Suppressor macrophage treated with lipopolysaccharide for 4 hours (primary cell): Measurements from ENCODE around the gene BUD31.

Experiments used
- DNase-seq: peaks from one replicate; pipeline ENCODE4 v3.0.0-alpha.2; 2020

Gene BUD31

DNA sequence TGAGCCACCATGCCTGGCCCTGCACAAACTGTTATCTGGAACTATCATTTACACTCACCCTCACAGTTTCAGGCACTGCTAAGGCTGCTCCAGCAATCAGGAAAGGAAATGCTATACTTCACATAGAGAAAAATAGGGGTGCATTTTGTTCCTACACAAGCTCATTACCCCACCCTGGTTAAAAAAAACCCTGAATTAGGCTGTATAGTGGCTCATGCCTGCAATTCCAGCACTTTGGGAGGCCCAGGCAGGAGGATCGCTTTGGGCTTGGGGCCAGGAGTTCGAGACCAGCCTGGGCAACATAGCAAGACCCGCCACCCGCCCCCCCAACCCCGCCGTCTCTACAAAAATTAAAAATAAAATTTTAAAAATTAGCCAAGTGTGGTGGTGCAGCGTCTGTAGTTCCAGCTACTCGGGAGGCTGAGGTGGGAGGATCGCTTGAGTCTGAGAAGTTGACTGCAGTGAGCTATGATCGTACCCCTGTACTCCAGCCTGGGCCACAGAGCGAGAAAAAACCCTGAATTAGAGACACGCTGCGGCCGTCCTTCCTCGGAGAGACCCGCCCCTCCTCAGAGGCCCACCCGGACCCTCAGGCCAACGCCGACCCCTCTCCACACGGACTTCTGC lies 29.3 kb downstream of the BUD31 start:
- no peak for DNase-seq

DNA sequence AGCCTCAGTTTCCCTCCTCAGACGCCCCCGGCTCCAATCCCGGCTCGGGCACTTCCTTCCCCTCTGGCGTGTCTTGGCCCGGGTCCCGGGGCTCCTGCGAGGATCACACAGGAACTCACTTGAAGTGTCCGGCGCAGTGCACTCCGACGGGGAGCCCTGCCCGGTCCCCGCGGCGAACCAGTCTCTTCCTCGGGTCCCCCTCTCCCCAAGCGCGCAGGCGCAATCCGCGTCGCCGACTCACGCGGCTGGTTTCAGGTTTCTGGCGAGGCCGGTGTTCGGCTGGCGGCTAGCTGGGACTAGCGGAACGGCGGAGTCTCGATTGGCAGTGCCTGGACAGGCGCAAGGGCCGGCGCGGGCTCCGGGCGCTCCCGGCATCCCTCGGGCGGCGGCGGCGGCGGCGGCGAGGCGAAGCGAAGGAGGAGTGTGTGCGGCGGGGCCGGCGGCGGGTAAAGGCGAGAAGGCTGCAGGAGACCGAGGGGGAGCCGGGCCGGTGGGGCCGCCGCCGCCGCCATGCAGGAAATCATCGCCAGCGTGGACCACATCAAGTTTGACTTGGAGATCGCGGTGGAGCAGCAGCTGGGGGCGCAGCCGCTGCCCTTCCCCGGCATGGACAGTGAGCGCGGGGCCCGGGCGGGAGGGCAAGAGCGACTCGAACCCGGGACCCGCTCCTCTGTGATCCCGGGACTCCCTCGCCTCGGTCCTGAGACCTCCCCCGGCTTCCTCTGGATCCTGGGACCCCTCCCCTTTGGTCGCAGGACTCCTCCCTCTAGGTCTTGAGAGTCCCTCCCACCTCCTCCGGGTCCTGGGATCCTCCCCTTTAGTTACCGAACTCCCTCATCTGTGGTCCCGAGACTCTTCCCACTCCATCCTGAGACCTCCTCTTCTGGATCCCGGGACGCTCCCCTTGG lies 30.1 kb downstream of the BUD31 start, which contains the start of the genes CPSF4 and PTCD1:
CPSF4 (plus strand) TSS at position 371 of the 908 bp plus-strand sequence; CDS start at position 511, 140 bp downstream.
PTCD1 (minus strand) TSS at position 226 of the 908 bp plus-strand sequence. CDS start 3,556 bp downstream, outside the sequence.
- DNase-seq: peak; percentile 97

DNA sequence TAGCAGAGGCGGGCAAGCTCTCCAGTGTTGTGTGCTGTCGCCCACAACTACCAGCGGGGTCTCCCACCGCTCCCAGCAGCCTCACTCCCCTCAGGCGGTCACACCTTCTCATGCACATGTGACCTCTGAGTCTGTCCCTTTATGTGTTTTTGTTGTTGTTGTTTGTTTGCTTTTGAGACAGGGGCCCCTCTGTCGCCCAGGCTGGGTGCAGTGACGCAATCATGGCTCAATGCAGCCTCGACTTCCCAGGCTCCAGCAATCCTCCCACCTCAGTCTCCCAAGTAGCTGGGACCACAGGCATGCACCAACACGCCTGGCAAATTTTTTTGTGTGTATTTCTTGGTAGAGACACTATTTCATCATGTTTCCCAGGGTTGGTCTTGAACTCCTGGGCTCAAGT lies 31.4 kb downstream of the BUD31 start:
- no peak for DNase-seq

DNA sequence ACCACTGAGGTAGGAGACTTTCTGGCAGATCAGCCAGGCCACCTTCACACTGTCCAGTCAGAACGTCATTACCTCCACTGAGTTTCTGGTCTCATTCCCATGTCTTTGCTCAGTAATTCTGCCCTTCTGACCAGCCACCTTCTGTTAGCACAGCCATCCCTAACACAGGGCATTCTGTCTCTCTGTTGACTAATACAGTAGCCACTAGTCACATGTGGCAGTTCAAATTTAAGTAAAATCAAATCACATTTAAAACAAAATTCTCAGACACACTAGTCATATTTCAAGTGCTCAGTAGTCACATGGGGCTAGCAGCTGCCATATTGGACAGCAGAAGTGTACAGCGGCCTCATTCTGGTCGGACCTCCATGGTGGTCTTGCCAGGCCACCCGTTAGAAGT lies 37.3 kb downstream of the BUD31 start:
- no peak for DNase-seq

DNA sequence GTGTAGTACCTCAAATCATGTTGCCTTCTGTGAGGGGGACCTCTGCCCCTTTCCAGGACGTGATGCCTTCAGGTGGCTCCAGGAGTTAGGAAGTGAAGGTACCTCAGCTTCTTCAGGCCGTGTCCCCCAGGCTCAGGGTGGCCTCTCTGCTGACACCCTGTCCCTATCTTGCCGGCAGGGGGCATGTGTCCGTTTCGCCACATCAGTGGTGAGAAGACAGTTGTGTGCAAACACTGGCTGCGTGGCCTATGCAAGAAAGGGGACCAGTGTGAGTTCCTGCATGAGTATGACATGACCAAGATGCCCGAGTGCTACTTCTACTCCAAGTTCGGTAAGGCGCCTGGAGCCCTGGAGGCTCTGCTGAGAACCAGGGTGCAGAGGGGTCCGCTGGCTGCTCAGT lies 39.2 kb downstream of the BUD31 start:
- DNase-seq: no peak

DNA sequence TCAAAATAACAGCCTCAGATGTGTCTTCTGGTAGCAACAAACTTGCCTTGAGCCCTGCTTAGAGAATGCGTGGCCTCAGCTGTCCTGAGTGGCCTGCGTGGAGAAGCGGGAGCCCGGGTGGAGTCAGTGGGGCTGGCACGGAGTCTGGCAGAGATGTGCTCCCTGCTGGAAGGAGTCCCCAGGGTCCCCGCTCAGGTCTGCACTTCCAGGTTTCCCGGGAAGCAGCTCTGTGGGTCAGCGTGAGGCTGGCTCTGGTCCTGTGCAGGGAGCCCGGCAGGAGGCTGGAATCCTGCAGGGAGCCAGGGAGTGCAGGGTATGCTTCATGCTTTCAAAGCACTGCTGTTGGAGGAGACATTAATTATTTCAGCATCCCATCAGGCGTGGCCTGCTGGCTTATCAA lies 40.1 kb downstream of the BUD31 start:
- no peak for DNase-seq

DNA sequence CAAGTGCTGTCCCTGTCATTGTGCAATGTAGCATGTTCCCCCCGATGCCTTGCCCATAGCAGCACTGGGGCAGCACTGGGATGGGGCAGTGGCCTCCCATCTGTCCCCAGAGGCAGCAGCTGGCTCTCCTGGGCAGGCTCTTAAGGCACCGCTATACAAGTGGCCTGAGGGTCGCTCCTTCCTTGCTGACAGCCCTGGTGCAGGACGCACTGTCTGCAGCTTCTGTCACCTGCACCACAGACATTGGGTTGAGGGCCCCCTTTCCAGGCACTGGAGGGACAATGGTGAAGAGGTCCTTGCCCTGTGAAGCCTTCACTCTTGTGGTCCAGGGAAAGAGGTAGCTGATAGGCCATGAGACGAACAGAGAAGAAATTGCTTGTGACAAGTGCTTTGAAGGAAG lies 40.6 kb downstream of the BUD31 start:
- no peak for DNase-seq

DNA sequence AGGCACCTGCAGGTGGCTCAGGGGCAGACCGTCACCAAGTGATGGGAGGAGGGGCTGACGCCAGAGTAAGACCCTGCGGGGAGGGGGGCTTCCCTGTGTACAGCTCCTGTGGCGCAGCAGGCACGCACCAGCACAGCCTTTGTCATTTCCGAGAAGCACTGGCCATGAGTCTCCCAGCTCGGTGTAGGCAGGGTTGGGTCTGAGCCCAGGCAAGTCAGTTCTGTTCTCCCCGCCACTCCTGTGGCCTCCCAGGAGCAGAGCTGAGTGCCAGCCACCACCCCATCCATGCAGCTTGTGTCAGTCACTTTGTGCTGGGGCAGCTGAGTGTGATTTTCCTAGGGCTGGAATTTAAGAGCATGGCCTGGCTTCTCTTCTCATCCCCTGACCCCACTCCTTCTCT lies 43.2 kb downstream of the BUD31 start:
- no peak for DNase-seq

DNA sequence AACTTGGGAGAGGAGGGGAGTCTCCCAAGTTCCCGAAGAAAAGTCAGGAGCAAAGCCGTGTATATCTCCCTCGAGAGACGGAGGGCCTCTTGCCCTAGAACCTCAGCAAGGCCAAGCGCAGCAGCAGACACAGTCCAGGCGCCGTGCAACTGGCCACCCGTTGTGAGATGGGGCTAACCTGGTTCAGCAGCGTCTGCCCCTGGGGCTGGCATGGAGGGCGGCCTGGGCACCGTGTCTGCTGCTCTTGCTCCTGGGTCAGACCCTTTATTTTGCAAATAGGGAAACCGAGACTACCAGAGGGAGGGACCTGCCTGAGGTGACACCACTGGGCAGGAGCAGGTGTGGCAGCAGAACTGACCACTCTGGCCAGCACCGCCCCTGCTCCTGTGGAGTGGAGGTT lies 43.8 kb downstream of the BUD31 start:
- no peak for DNase-seq

DNA sequence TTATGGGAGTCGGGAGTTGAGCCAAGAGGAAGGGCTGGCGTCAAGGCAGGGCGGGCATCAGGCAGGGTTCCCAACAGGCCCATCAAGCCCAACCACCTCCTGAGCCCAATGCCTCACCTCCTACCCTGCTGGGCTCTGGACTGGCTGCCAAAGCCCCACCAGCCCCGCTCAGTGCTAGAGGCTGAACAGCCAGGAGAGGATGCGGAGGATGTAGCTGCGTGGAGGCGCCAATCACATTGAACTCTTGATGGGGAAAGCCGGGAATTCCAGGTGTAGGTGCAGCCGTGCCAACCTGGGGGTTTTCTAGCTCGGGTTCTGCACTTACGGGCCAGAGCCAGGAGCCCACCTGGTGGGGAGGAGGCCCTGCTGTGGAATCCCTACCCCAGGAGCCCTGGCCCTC lies 44.3 kb downstream of the BUD31 start:
- DNase-seq: no peak

DNA sequence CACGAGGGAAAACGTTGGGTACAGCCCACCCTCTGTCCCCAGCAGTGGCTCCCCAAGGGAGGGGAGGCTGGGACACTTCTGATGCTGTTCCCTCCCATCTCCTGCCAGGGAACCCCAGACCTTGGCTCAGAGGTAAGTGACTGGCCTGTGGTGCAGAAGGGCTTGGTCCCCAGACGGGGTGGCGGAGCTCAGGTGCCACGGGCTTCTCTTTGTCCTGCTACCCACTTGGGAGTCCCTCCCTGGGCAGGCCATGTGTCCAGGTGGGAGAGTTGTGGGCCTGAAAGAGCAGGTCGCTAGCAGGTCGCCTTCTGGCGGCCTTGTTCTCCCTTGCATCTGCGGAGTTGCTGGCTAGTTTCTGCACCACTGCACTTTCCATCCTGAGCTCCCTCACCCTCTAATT lies 47.1 kb downstream of the BUD31 start:
- DNase-seq: no peak

DNA sequence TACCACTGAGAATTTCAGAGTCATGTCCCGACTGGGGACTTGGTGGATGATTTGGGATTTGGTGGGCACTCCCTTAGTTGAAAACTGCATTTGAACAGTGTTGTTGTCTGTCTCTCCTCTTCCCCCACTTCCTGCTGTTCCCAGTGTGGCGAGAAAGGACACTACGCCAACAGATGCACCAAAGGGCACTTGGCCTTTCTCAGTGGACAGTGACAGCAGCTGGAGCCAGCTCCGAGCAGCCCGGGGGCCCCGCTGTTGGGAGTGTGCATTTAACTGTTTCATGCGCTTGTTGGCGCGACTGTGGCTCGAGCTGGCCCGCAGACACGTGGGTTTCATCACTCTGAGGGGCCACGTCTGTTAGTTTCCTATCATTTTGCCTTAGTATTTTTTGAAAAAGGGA lies 47.5 kb downstream of the BUD31 start:
- no peak for DNase-seq

DNA sequence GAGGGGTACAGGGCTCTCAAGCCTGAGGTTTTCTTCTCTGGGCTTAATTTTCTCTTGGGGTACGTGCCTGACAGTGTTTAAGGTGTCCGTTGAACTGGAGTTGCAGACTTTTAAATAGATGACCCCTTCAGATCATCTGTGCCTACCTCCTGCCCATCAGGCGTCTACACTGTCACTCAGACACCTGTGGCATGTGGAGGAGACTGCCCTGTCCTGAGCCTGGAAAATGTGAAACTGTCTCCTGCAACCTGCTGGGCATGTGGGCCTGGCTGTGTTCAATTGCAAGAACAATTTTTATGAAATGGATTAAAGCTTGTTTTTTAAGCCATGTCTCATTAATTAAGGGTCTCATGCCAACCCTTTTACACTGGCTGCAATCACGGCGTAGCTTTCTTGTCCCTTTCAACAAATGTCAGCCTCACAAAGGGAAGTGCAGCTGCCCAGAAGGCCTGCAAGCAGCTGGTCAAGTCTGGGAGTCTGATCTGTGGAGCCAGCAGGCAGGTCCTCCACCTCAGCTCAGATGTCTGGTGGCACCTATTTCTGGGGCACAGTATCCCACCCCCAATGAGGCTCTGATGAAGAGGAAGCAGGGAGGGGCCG lies 48.4 kb downstream of the BUD31 start:
- DNase-seq: no peak

DNA sequence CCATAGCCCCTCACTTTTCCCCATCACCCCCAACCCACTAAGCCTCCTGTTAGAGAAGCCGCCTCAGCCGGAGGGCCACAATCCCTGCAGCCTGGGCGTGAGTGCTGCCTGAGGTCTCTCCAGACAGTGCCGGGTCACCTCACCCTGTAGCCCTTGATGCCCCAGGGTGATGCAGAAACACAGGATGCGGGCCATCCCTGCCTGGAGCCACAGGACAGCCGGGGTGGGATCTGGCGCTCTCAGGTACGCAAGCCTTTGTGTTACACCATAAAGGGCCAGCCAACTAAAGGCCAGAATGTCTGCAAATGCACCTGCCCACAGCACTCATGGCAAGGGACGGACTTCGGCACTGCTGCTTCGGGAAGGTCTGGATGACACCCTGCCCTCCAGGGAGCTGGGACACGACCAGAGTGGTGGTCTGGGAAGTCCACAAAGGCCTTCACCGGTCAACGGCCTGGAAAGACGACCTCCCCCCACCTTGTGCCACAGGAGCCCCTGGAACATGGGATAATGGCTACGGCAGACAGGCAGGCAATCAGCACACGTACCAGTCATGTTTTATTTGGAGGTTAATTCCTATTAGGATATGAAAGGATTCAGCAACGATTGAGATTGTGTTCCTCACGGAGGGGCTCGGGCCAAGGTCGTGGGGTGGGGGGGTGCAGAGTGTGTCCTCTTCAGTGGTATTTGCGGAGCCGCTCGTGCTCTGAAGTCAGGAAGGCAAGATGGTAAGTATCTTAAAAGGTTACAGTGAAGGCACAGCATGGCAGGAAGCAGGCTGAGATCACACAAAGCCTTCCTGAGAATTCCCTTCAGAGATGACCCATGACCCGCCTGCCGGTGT lies 49.1 kb downstream of the BUD31 start:
- DNase-seq: no peak

DNA sequence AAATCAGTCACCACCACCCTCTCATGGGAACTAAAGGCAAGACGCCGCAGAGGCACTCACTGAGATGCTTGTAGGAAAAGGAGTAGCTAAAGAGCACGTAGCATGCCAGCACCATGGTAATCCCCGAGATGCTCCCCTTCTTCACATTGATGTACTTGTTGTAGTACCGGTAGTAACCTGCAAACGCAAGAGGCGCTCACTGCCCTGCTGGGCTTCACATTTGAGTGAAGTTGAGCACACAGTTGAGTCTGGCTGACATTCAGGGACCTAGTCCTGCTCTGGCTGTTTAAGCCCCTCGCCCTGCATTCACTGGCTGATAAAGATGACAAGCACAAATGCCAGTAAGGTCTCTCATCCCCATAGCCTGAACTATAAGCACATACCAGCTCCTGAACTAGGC lies 50.3 kb downstream of the BUD31 start:
- peak; percentile 19 for DNase-seq

DNA sequence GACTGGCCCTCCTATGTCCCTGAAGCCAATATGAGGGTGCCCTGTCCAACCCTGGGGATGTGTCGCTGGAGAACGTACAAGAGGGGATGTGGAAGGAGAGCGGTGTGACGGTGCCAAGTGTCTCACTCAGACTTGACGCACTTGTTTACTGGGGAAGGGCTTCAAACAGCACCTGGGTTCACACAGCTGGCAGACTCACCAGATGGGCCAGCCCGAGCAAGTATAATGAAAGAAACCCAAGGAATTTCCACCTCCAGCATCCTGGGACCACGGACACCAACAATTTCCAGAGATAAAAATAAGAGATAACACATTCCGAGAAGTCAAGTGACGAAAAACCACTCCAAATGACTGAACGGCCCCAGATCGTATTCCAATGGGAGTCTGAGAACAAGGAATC lies 51.9 kb downstream of the BUD31 start:
- DNase-seq: no peak

DNA sequence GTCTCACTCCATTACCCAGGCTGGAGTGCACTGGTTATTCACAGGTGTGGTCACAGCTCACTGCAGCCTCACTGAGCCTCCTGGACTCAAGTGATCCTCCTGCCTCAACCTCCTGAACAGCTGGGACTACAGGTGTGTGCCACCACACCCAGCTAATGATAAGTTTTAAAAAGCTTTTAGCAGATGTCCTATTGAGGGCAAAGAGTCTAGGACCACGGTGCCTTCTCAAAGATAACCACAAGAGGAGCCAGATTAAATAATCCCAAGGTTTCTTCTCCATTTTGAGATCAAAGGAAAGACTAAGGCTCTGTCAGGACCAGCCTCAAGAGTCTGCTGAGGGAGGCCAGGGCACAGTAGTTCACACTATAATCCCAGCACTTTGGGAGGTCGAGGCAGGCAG lies 52.5 kb downstream of the BUD31 start:
- DNase-seq: no peak

DNA sequence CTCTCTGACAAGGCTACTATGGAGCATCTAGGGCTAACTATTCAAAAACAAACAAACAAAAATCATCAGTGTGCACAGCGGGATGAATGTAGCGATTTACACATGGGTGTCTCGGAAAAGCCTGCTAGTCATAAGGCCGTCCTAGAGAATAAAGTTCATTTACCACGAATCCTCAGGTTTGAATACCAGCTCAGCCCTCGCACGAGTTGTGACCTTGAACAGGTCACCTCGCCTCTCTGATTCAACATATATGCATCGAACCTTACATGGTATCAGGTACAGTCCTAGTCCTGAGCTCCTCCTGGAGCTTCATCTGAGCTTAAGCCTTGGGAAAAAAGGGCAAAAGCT lies 56.6 kb downstream of the BUD31 start:
- no peak for DNase-seq

DNA sequence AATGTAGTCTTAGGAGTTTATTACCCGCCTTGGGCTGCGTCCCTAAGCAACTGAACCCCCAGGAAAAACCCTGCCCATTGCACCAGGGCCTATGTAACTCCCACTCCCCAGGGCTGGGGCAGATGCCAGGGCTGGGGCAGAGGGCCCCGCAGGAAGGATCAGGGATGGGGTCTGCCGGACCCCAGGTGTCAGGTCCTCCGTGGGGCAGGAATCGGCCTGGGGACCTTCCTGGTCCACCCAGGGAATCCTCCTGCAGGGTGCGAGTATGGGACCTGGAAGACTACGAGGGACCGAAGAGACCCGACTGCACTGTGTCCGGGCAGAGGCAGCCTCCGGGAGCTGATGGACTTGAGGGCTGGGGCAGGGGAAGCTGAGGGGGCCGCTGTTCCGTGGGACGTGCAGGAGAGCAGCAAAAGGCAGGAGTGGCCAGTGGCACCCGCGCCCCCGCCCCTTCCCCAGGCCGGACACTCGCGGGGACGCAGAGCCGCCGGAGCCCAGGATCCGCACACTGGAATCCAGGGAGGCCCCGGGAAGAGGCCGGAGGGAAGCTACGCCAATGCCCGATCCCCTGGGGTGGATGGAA lies 59.7 kb downstream of the BUD31 start:
- no peak for DNase-seq
